Immature natural killer cell (primary cell): Measurements from ENCODE around the gene TMPRSS3. TPM values are rescaled to one million over a fixed set of nuclear protein-coding genes. Genes with fewer than 3 reads are reported as not detected.

ENCODE experiments used
- DNase-seq, 3 donors: peaks; one replicate each; pipeline ENCODE4 v3.0.0; 2022; ENCODE audit warnings: mixed read lengths in 1 of 3
- H3K27ac Mint-ChIP-seq, 6 donors: one replicate each; pipeline ENCODE4 v1.8.0; 2020; ENCODE audit warnings: mixed read lengths in 6 of 6, mild to moderate bottlenecking in 5 of 6, inconsistent platforms in 4 of 6, moderate library complexity in 3 of 6
- H3K27me3 Mint-ChIP-seq, 3 donors: one replicate each; pipeline ENCODE4 v1.8.0; 2020 to 2021; ENCODE audit warnings: low read depth in 3 of 3, mild to moderate bottlenecking in 3 of 3, mixed read lengths in 3 of 3, moderate library complexity in 3 of 3, inconsistent platforms in 1 of 3
- H3K36me3 Mint-ChIP-seq, 3 donors: one replicate each; pipeline ENCODE4 v1.8.0; 2020; ENCODE audit warnings: mixed read lengths in 3 of 3, inconsistent platforms in 2 of 3, mild to moderate bottlenecking in 2 of 3
- H3K4me1 Mint-ChIP-seq, 2 donors: one replicate each; pipeline ENCODE4 v1.8.0; 2020; ENCODE audit warnings: inconsistent platforms in 2 of 2, mild to moderate bottlenecking in 2 of 2, mixed read lengths in 2 of 2, moderate library complexity in 1 of 2
- H3K4me3 Mint-ChIP-seq, 5 donors: one replicate each; pipeline ENCODE4 v1.8.0; 2020; ENCODE audit warnings: mild to moderate bottlenecking in 5 of 5, mixed read lengths in 5 of 5, inconsistent platforms in 3 of 5, moderate library complexity in 3 of 5
- H3K9me3 Mint-ChIP-seq, 6 donors: one replicate each; pipeline ENCODE4 v1.8.0; 2020; ENCODE audit warnings: mild to moderate bottlenecking in 6 of 6, mixed read lengths in 6 of 6, inconsistent platforms in 4 of 6, moderate library complexity in 3 of 6
- polyA plus RNA-seq, 3 donors: library from polyadenylated mRNA; unstranded; fragments of 300-500 nt; fragmentation: Illumina TruSeq; gene quantifications; one replicate each; pipeline ENCODE4 v1.2.3, GENCODE V29; 2021

The TMPRSS3 gene
- polyA plus RNA-seq, 3 donors from 2014 or later = 0.30 TPM; not detected in 2

- Mint-ChIP-seq H3K27ac (no peak overlapping the region), H3K4me1 (no peaks in the 10 kb centered on the region), H3K36me3 (no peaks in the 10 kb centered on the region), H3K9me3 (peaks cover 7 to 14% (median 9%) of the 10 kb centered on the region in 6 donors), H3K27me3 (peaks cover 9 to 14% (median 12%) of the 10 kb centered on the region in 3 donors), H3K4me3 (no peak overlapping the region)
- no peak for DNase-seq
Measured at GRCh38 chr21:42377211-42377950, 18.5 kb downstream of the TMPRSS3 start.

- Mint-ChIP-seq H3K9me3 (peaks cover 1 to 5% (median 2%) of the 10 kb centered on the region in 6 donors), H3K27me3 (peaks cover 6 to 16% (median 14%) of the 10 kb centered on the region in 3 donors), H3K27ac (no peak overlapping the region), H3K36me3 (no peaks in the 10 kb centered on the region), H3K4me3 (no peak overlapping the region), H3K4me1 (no peaks in the 10 kb centered on the region)
- no peak for DNase-seq
Measured at GRCh38 chr21:42376338-42376982, 19.4 kb downstream of the TMPRSS3 start.

- no peak for DNase-seq
- no peaks in the 10 kb centered on the region for H3K36me3 Mint-ChIP-seq
- no peaks in the 10 kb centered on the region for H3K4me1 Mint-ChIP-seq
- peaks cover 0 to 2% (median 0%) of the 10 kb centered on the region in 6 donors for H3K9me3 Mint-ChIP-seq
- no peak overlapping the region for H3K27ac Mint-ChIP-seq
- H3K4me3 Mint-ChIP-seq = no peak overlapping the region
- peaks cover 7 to 16% (median 14%) of the 10 kb centered on the region in 3 donors for H3K27me3 Mint-ChIP-seq
Measured at GRCh38 chr21:42375966-42376337, 19.9 kb downstream of the TMPRSS3 start.

GRCh38 chr21:42375506-42375905, 20.3 kb downstream of the TMPRSS3 start:
- Mint-ChIP-seq H3K4me1 (no peaks in the 10 kb centered on the region), H3K27me3 (peaks cover 7 to 16% (median 15%) of the 10 kb centered on the region in 3 donors), H3K27ac (no peak overlapping the region), H3K9me3 (peaks cover 0 to 2% (median 0%) of the 10 kb centered on the region in 6 donors), H3K36me3 (peaks cover 0 to 4% (median 0%) of the 10 kb centered on the region in 3 donors), H3K4me3 (no peak overlapping the region)
- DNase-seq = no peak

GRCh38 chr21:42374864-42375499, 20.9 kb downstream of the TMPRSS3 start:
- Mint-ChIP-seq H3K27ac (no peak overlapping the region), H3K36me3 (peaks cover 0 to 4% (median 0%) of the 10 kb centered on the region in 3 donors), H3K27me3 (peaks cover 7 to 16% (median 15%) of the 10 kb centered on the region in 3 donors), H3K4me3 (no peak overlapping the region), H3K4me1 (no peaks in the 10 kb centered on the region), H3K9me3 (peaks cover 0 to 2% (median 0%) of the 10 kb centered on the region in 6 donors)
- DNase-seq = no peak

GRCh38 chr21:42374457-42374856, 21.4 kb downstream of the TMPRSS3 start:
- Mint-ChIP-seq H3K27ac (no peak overlapping the region), H3K4me3 (no peak overlapping the region), H3K9me3 (peaks cover 0 to 2% (median 0%) of the 10 kb centered on the region in 6 donors), H3K27me3 (peaks cover 7 to 15% (median 13%) of the 10 kb centered on the region in 3 donors), H3K4me1 (no peaks in the 10 kb centered on the region), H3K36me3 (peaks cover 0 to 4% (median 0%) of the 10 kb centered on the region in 3 donors)
- no peak for DNase-seq

GRCh38 chr21:42373908-42374455, 21.9 kb downstream of the TMPRSS3 start:
- Mint-ChIP-seq H3K4me3 (no peak overlapping the region), H3K27me3 (peaks cover 9 to 15% (median 13%) of the 10 kb centered on the region in 3 donors), H3K4me1 (no peaks in the 10 kb centered on the region), H3K36me3 (peaks cover 0 to 4% (median 0%) of the 10 kb centered on the region in 3 donors), H3K27ac (no peak overlapping the region), H3K9me3 (peaks cover 0 to 2% (median 0%) of the 10 kb centered on the region in 6 donors)
- no peak for DNase-seq

- no peak overlapping the region for H3K27ac Mint-ChIP-seq
- DNase-seq = no peak
Measured at GRCh38 chr21:42373196-42373907, 22.5 kb downstream of the TMPRSS3 start.

GRCh38 chr21:42370894-42371654, 24.8 kb downstream of the TMPRSS3 start:
- peak overlapping the region in 1 of 5 donors; percentile 33 for H3K4me3 Mint-ChIP-seq
- H3K9me3 Mint-ChIP-seq = no peaks in the 10 kb centered on the region
- peaks cover 5 to 12% (median 6%) of the 10 kb centered on the region in 3 donors for H3K27me3 Mint-ChIP-seq
- peaks cover 0 to 4% (median 0%) of the 10 kb centered on the region in 3 donors for H3K36me3 Mint-ChIP-seq
- H3K27ac Mint-ChIP-seq = peak overlapping the region in 1 of 6 donors; percentile 81
- DNase-seq = no peak
- H3K4me1 Mint-ChIP-seq = no peaks in the 10 kb centered on the region

More at GRCh38 chr21:42373196-42373907, 22.5 kb downstream of the TMPRSS3 start:
- Mint-ChIP-seq H3K4me3 (no peak overlapping the region), H3K27me3 (peaks cover 6 to 15% (median 13%) of the 10 kb centered on the region in 3 donors), H3K9me3 (peaks cover 0 to 2% (median 0%) of the 10 kb centered on the region in 6 donors), H3K4me1 (no peaks in the 10 kb centered on the region), H3K36me3 (peaks cover 0 to 4% (median 0%) of the 10 kb centered on the region in 3 donors)

GRCh38 chr21:42369821-42370220, 26.0 kb downstream of the TMPRSS3 start:
- Mint-ChIP-seq H3K4me1 (no peaks in the 10 kb centered on the region), H3K36me3 (peaks cover 0 to 4% (median 0%) of the 10 kb centered on the region in 3 donors), H3K27ac (no peak overlapping the region), H3K4me3 (no peak overlapping the region), H3K9me3 (no peaks in the 10 kb centered on the region), H3K27me3 (peaks cover 5 to 11% (median 6%) of the 10 kb centered on the region in 3 donors)
- DNase-seq = no peak

- Mint-ChIP-seq H3K27ac (no peak overlapping the region), H3K4me3 (no peak overlapping the region), H3K36me3 (peaks cover 0 to 4% (median 0%) of the 10 kb centered on the region in 3 donors), H3K4me1 (no peaks in the 10 kb centered on the region), H3K9me3 (no peaks in the 10 kb centered on the region), H3K27me3 (peaks cover 1 to 18% (median 11%) of the 10 kb centered on the region in 3 donors)
- DNase-seq = no peak
Measured at GRCh38 chr21:42367367-42368165, 28.3 kb downstream of the TMPRSS3 start.
